ENCODE data around the gene MAPK13.

MAPK13 gene

GRCh38 chr6:36132246-36132895, 2.1 kb downstream of the MAPK13 start:
- Histone ChIP-seq H3K36me3 (ENCODE audit: low read depth) (peaks cover 58% of the 10 kb centered on the region), H3K9me3 (ENCODE audit: severe bottlenecking) (no peaks in the 10 kb centered on the region), H3K4me1 (ENCODE audit: insufficient read depth, poor library complexity, severe bottlenecking) (peaks cover 28% of the 10 kb centered on the region), H3K4me3 (ENCODE audit: severe bottlenecking) (no peak overlapping the region), H3K27me3 (ENCODE audit: insufficient read depth, poor library complexity, severe bottlenecking) (no peaks in the 10 kb centered on the region), H3K27ac (ENCODE audit: poor library complexity, severe bottlenecking) (peak overlapping the region; percentile 93)
- DNase-seq (ENCODE audit: low spot score) (no peak), ATAC-seq (ENCODE audit: low read depth) (no peak)
- TF ChIP-seq CTCF (IDR thresholded peaks at IDR 0.05; ENCODE audit: poor library complexity, severe bottlenecking) = no peak

GRCh38 chr6:36133148-36133547, 2.8 kb downstream of the MAPK13 start:
- Histone ChIP-seq H3K27me3 (ENCODE audit: insufficient read depth, poor library complexity, severe bottlenecking) (no peaks in the 10 kb centered on the region), H3K4me3 (ENCODE audit: severe bottlenecking) (no peak overlapping the region), H3K27ac (ENCODE audit: poor library complexity, severe bottlenecking) (no peak overlapping the region), H3K9me3 (ENCODE audit: severe bottlenecking) (no peaks in the 10 kb centered on the region), H3K36me3 (ENCODE audit: low read depth) (peaks cover 60% of the 10 kb centered on the region), H3K4me1 (ENCODE audit: insufficient read depth, poor library complexity, severe bottlenecking) (peaks cover 21% of the 10 kb centered on the region)
- DNase-seq (ENCODE audit: low spot score) (no peak), ATAC-seq (ENCODE audit: low read depth) (no peak)
- no peak for TF ChIP-seq CTCF (IDR thresholded peaks at IDR 0.05; ENCODE audit: poor library complexity, severe bottlenecking)

GRCh38 chr6:36133912-36134311, 3.6 kb downstream of the MAPK13 start:
- Histone ChIP-seq H3K4me1 (ENCODE audit: insufficient read depth, poor library complexity, severe bottlenecking) (peaks cover 16% of the 10 kb centered on the region), H3K36me3 (ENCODE audit: low read depth) (peaks cover 68% of the 10 kb centered on the region), H3K27me3 (ENCODE audit: insufficient read depth, poor library complexity, severe bottlenecking) (no peaks in the 10 kb centered on the region), H3K4me3 (ENCODE audit: severe bottlenecking) (no peak overlapping the region), H3K27ac (ENCODE audit: poor library complexity, severe bottlenecking) (no peak overlapping the region), H3K9me3 (ENCODE audit: severe bottlenecking) (no peaks in the 10 kb centered on the region)
- no peak for TF ChIP-seq CTCF (IDR thresholded peaks at IDR 0.05; ENCODE audit: poor library complexity, severe bottlenecking)
- ATAC-seq (ENCODE audit: low read depth) = no peak
- no peak for DNase-seq (ENCODE audit: low spot score)

GRCh38 chr6:36135053-36135731, 4.9 kb downstream of the MAPK13 start:
- Histone ChIP-seq H3K27ac (ENCODE audit: poor library complexity, severe bottlenecking) (no peak overlapping the region), H3K4me3 (ENCODE audit: severe bottlenecking) (no peak overlapping the region), H3K27me3 (ENCODE audit: insufficient read depth, poor library complexity, severe bottlenecking) (no peaks in the 10 kb centered on the region), H3K4me1 (ENCODE audit: insufficient read depth, poor library complexity, severe bottlenecking) (peaks cover 9% of the 10 kb centered on the region), H3K9me3 (ENCODE audit: severe bottlenecking) (no peaks in the 10 kb centered on the region), H3K36me3 (ENCODE audit: low read depth) (peaks cover 75% of the 10 kb centered on the region)
- no peak for TF ChIP-seq CTCF (IDR thresholded peaks at IDR 0.05; ENCODE audit: poor library complexity, severe bottlenecking)
- ATAC-seq (ENCODE audit: low read depth) = no peak
- no peak for DNase-seq (ENCODE audit: low spot score)

- peaks cover 81% of the 10 kb centered on the region for H3K36me3 ChIP-seq (ENCODE audit: low read depth)
- H3K4me1 ChIP-seq (ENCODE audit: insufficient read depth, poor library complexity, severe bottlenecking) = peaks cover 9% of the 10 kb centered on the region
- no peak overlapping the region for H3K27ac ChIP-seq (ENCODE audit: poor library complexity, severe bottlenecking)
- ATAC-seq (ENCODE audit: low read depth) (no peak), DNase-seq (ENCODE audit: low spot score) (no peak)
- H3K9me3 ChIP-seq (ENCODE audit: severe bottlenecking) = no peaks in the 10 kb centered on the region
- no peaks in the 10 kb centered on the region for H3K27me3 ChIP-seq (ENCODE audit: insufficient read depth, poor library complexity, severe bottlenecking)
- TF ChIP-seq CTCF (IDR thresholded peaks at IDR 0.05; ENCODE audit: poor library complexity, severe bottlenecking) = no peak
- H3K4me3 ChIP-seq (ENCODE audit: severe bottlenecking) = no peak overlapping the region
These were observed 5.7 kb downstream of the MAPK13 start for GRCh38 chr6:36136034-36136433.

All from RWPE2 (cell line).